Fibroblast of lung (primary cell): ENCODE measurements around the gene LSM6. TPM values are rescaled to one million over a fixed set of nuclear protein-coding genes. Genes with fewer than 3 reads are reported as not detected.

ENCODE experiments used
- DNase-seq, 2 donors: peaks; one replicate each; pipeline versions ENCODE4 v3.0.0 to v3.0.0-alpha.2; 2010; ENCODE audit warnings: low read depth in 2 of 2
- H2AFZ ChIP-seq: 2 replicates; pipeline ENCODE4 v1.5.1; 2012; ENCODE audit warnings: low read length, control low read depth, inconsistent platforms
- H3K27ac ChIP-seq: 2 replicates; pipeline ENCODE4 v1.5.1; 2011; ENCODE audit warnings: low read length, control low read depth; ENCODE audit not compliant: insufficient read depth
- H3K27me3 ChIP-seq: 2 replicates; pipeline ENCODE4 v1.5.1; 2011; ENCODE audit warnings: mild to moderate bottlenecking, low read length; ENCODE audit not compliant: control insufficient read depth, insufficient read depth
- H3K36me3 ChIP-seq: 2 replicates; pipeline ENCODE4 v1.5.1; 2011; ENCODE audit warnings: low read length; ENCODE audit not compliant: control insufficient read depth, insufficient read depth
- H3K4me1 ChIP-seq: 2 replicates; pipeline ENCODE4 v1.5.1; 2011; ENCODE audit warnings: low read length; ENCODE audit not compliant: control insufficient read depth, insufficient read depth; ENCODE audit errors: extremely low read depth
- H3K4me2 ChIP-seq: 2 replicates; pipeline ENCODE4 v1.5.1; 2011; ENCODE audit warnings: low read length, control low read depth; ENCODE audit not compliant: insufficient read depth; ENCODE audit errors: extremely low read depth
- H3K4me3 ChIP-seq, 4 experiments: fragments of 200-600 bp in 1 of 4; sonication (generic) in 1 of 4; replicated peaks in 1 of 4; 2 replicates each; pipeline ENCODE4 v1.5.1; 2011 to 2016; ENCODE audit warnings: low read length in 4 of 4, low read depth in 3 of 4, mild to moderate bottlenecking in 3 of 4, control low read depth in 2 of 4, inconsistent platforms in 1 of 4, mixed read lengths in 1 of 4; ENCODE audit not compliant: insufficient read depth in 1 of 4; ENCODE audit errors: control extremely low read depth in 1 of 4
- H3K79me2 ChIP-seq: 2 replicates; pipeline ENCODE4 v1.5.1; 2012; ENCODE audit warnings: mild to moderate bottlenecking, low read length, inconsistent platforms; ENCODE audit not compliant: control insufficient read depth, insufficient read depth
- H3K9ac ChIP-seq: 2 replicates; pipeline ENCODE4 v1.5.1; 2011; ENCODE audit warnings: mild to moderate bottlenecking, low read length, control low read depth; ENCODE audit not compliant: insufficient read depth
- H3K9me3 ChIP-seq: 2 replicates; pipeline ENCODE4 v1.5.1; 2012; ENCODE audit warnings: low read depth, low read length; ENCODE audit not compliant: control insufficient read depth, insufficient read depth
- H4K20me1 ChIP-seq: 2 replicates; pipeline ENCODE4 v1.5.1; 2011; ENCODE audit warnings: low read length; ENCODE audit not compliant: control insufficient read depth, insufficient read depth; ENCODE audit errors: extremely low read depth
- CTCF ChIP-seq, 2 donors: IDR thresholded peaks in 1 of 2; conservative IDR thresholded peaks in 1 of 2; 1 replicate in 1 of 2; 2 replicates in 1 of 2; pipeline ENCODE4 v1.5.1; 2011 to 2012; ENCODE audit warnings: low read length in 2 of 2, control low read depth in 1 of 2, inconsistent platforms in 1 of 2, low read depth in 1 of 2, mild to moderate bottlenecking in 1 of 2
- EZH2 ChIP-seq: IDR thresholded peaks from 2 replicates; pipeline ENCODE4 v1.5.1; 2012; ENCODE audit warnings: low read length, control low read depth, mild to moderate bottlenecking; ENCODE audit errors: missing control alignments
- polyA plus RNA-seq, 2 donors: library from polyadenylated mRNA; depleted of rRNA in 1 of 2; stranded (reverse) in 1 of 2; unstranded in 1 of 2; fragments of >200 nt; gene quantifications; 2 replicates each; pipeline ENCODE4 v1.2.1, GENCODE V29; 2011 to 2012; ENCODE audit warnings: missing spikeins in 1 of 2
- total RNA-seq: library from RNA; depleted of rRNA; stranded (reverse); fragments of >200 nt; gene quantifications from 2 replicates; pipeline ENCODE4 v1.2.1, GENCODE V29; 2014

LSM6 gene
- total and polyA plus RNA-seq, 2 donors (not counting 1 experiment from before 2014, with no cell fraction given), result 28.9 to 30.1 TPM

- Histone ChIP-seq H3K36me3 (no peaks in the 10 kb centered on the region), H3K9me3 (no peaks in the 10 kb centered on the region), H3K9ac (no peak overlapping the region), H2AFZ (no peak overlapping the region), H3K79me2 (no peaks in the 10 kb centered on the region), H3K4me3 (no peak overlapping the region), H3K27ac (no peak overlapping the region), H4K20me1 (no peaks in the 10 kb centered on the region), H3K27me3 (peaks cover 3% of the 10 kb centered on the region), H3K4me1 (no peaks in the 10 kb centered on the region), H3K4me2 (no peak overlapping the region)
- DNase-seq, result no peak
- TF ChIP-seq CTCF (conservative IDR thresholded peaks at IDR 0.05 in 1 of 2, IDR thresholded peaks at IDR 0.05 in 1 of 2; ENCODE audit: low read depth in 1 of 2, low read length in 2 of 2), result no peak
- no peak for TF ChIP-seq EZH2
Observed at GRCh38 chr4:146155152-146155724, 20.3 kb upstream of the LSM6 start.

GRCh38 chr4:146158036-146158745 lies 17.3 kb upstream of the LSM6 start:
- H3K79me2 ChIP-seq, result no peaks in the 10 kb centered on the region
- H4K20me1 ChIP-seq, result no peaks in the 10 kb centered on the region
- H3K9ac ChIP-seq, result no peak overlapping the region
- DNase-seq, result no peak
- H3K9me3 ChIP-seq, result no peaks in the 10 kb centered on the region
- no peaks in the 10 kb centered on the region for H3K36me3 ChIP-seq
- no peak overlapping the region for H2AFZ ChIP-seq
- H3K4me2 ChIP-seq, result no peak overlapping the region
- no peak overlapping the region for H3K4me3 ChIP-seq
- no peak overlapping the region for H3K27ac ChIP-seq
- TF ChIP-seq EZH2 (no peak), CTCF (conservative IDR thresholded peaks at IDR 0.05 in 1 of 2, IDR thresholded peaks at IDR 0.05 in 1 of 2; ENCODE audit: low read depth in 1 of 2, low read length in 2 of 2) (no peak)
- H3K27me3 ChIP-seq, result peaks cover 3% of the 10 kb centered on the region
- H3K4me1 ChIP-seq, result no peaks in the 10 kb centered on the region

- no peak for DNase-seq
- no peak for TF ChIP-seq EZH2
- no peak for TF ChIP-seq CTCF (conservative IDR thresholded peaks at IDR 0.05 in 1 of 2, IDR thresholded peaks at IDR 0.05 in 1 of 2; ENCODE audit: low read depth in 1 of 2, low read length in 2 of 2)
- no peak overlapping the region for H2AFZ ChIP-seq
Observed at GRCh38 chr4:146159384-146160058, 16.0 kb upstream of the LSM6 start.

More at GRCh38 chr4:146159384-146160058, 16.0 kb upstream of the LSM6 start:
- Histone ChIP-seq H3K4me1 (no peaks in the 10 kb centered on the region), H3K27me3 (no peaks in the 10 kb centered on the region), H3K9me3 (no peaks in the 10 kb centered on the region), H3K9ac (no peak overlapping the region), H3K79me2 (no peaks in the 10 kb centered on the region), H4K20me1 (no peaks in the 10 kb centered on the region), H3K36me3 (no peaks in the 10 kb centered on the region), H3K4me3 (no peak overlapping the region), H3K4me2 (no peak overlapping the region), H3K27ac (no peak overlapping the region)
